Measurements from ENCODE around the gene STC2.

GRCh38 chr5:173338380-173339015 lies 10.3 kb upstream of the STC2 start:
- no peak for TF ChIP-seq CTCF (IDR thresholded peaks at IDR 0.05)
- no peak for TF ChIP-seq POLR2A (IDR thresholded peaks at IDR 0.05)
